GM19035 (cell line): Measurements from ENCODE around the gene MVP.
A peak's percentile ranks its signal among the peaks of the same experiment; 100 is the strongest.
"Not testable (repeated sequence)": the region's sequence is repeated elsewhere in the genome, so short reads cannot be mapped to it uniquely, and the experiment has no call there.

Experiments used
- ATAC-seq: cut with Tn5 transposase; IDR thresholded peaks from one replicate; pipeline ENCODE4 v1.9.1; 2021; ENCODE audit not compliant: unreplicated experiment

Gene MVP

DNA sequence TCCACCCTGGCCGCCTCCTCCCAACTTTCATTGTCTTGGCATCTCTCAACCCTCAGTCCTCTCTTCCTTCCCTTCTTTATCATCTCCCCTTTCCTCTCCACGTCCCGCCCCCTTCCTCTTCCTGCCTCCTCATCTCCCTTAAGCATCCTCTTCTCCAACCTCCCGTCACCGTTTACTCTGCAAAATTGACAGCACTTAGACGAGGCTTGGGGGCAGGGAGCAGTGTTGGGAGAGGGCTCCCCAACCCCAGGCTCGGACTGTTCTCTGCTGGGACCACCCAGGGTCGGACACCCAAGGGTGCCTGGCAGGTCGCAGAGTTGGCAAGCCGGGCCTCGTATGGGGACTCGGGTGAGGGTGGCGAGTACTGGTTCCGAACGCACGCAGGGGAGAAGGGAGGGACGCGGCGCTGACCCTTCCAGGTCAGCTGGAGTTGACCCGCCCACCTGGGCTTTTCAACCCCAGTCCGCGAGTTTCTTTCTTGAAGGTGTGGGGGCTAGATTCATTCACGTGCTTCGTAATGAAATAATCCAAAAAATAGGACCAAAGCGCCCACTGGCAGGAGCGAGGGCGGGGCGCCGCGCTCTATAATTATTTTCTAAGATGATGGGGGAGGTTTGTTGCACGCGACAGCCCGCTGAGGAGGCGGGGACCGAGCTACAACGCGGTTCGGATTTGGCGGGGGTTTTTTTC lies 5.1 kb upstream of the MVP start:
- no peak for ATAC-seq

DNA sequence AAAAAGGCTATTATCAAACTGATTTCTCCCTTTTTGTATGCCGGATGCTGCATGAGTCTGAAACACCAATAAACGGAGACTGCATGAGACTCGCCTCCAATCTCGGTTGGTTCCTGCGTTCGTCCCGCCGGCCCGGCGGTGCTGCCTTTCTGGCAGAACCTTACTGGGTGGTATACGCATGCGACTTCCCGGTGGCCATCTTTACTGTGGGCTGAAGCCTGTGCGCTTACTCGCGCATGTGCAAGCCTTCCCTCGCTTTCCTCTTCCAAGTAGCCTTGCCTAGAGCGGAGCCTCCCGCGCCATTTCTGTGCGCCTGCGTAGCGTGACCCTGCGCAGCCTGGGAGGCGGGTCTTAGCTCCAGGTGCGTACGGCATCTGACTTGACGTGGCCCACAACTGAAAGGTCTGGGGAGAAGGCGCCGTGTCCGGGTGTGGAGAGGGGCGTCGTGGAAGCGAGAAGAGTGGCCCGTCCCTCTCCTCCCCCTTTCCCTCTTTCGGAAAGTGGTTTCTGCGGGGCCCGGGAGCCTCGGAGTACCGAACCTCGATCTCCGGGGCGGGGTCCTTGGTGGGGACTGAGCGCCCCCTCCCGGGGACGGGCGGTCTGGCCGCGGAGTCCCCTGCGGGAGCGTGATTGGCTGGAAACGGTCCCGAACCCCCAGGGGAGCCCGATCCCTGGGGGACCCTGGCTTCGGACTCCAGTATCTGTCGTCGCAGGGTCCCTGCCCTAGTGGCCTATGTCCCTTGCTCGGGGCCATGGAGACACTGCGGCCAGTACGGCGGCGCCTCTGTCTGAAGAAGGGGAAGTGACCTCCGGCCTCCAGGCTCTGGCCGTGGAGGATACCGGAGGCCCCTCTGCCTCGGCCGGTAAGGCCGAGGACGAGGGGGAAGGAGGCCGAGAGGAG lies 4.2 kb upstream of the MVP start, which contains the start of gene PAGR1:
Gene PAGR1 (plus strand): TSS at position 360 of the 901 bp plus-strand sequence. CDS start 374 bp downstream, at position 734.
- ATAC-seq, result peak; percentile 57

DNA sequence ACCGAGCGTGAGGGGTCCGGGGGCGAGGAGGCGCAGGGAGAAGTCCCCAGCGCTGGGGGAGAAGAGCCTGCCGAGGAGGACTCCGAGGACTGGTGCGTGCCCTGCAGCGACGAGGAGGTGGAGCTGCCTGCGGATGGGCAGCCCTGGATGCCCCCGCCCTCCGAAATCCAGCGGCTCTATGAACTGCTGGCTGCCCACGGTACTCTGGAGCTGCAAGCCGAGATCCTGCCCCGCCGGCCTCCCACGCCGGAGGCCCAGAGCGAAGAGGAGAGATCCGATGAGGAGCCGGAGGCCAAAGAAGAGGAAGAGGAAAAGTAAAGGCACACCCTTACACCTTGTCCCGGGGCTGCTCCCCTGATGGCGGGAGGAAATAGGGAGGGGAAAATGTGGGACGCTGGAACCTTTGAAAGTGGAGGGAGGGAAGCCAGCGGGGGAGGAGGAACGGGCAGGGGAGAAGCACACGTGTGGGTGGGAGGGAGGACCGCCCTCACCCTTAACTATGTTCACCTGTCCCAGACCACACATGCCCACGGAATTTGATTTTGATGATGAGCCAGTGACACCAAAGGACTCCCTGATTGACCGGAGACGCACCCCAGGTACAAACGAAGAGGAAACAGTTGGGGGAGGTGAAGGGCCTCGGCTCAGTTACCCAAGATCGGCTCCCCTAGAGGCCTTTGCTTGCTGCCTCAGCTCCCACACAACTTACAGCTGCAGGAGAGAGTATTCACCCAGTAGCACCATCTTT lies 3.4 kb upstream of the MVP start:
- ATAC-seq, result peak; percentile 10

DNA sequence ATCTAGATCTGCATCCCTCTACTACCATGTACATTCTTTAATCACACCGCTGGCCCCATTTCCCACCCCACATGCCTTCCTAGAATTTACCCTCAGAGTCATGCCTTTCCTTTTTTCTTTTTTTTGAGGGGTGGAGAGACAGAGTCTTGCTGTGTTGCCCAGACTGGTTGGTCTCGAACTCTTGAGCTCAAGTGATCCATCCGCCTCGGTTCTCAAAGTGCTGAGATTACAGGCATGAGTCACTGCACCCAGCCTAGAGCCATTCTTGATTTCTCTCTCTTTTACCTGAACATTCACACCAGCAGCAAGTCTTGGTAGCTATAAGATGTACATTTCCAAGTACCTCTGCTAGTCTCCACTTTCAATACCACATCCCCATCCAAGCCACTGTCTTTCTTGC lies 2.2 kb upstream of the MVP start:
- ATAC-seq, result no peak

DNA sequence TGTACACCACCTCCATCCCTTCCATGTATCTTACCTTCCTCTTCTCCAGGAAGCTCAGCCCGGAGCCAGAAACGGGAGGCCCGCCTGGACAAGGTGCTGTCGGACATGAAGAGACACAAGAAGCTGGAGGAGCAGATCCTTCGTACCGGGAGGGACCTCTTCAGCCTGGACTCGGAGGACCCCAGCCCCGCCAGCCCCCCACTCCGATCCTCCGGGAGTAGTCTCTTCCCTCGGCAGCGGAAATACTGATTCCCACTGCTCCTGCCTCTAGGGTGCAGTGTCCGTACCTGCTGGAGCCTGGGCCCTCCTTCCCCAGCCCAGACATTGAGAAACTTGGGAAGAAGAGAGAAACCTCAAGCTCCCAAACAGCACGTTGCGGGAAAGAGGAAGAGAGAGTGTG lies 756 bp upstream of the MVP start:
- ATAC-seq, result no peak

DNA sequence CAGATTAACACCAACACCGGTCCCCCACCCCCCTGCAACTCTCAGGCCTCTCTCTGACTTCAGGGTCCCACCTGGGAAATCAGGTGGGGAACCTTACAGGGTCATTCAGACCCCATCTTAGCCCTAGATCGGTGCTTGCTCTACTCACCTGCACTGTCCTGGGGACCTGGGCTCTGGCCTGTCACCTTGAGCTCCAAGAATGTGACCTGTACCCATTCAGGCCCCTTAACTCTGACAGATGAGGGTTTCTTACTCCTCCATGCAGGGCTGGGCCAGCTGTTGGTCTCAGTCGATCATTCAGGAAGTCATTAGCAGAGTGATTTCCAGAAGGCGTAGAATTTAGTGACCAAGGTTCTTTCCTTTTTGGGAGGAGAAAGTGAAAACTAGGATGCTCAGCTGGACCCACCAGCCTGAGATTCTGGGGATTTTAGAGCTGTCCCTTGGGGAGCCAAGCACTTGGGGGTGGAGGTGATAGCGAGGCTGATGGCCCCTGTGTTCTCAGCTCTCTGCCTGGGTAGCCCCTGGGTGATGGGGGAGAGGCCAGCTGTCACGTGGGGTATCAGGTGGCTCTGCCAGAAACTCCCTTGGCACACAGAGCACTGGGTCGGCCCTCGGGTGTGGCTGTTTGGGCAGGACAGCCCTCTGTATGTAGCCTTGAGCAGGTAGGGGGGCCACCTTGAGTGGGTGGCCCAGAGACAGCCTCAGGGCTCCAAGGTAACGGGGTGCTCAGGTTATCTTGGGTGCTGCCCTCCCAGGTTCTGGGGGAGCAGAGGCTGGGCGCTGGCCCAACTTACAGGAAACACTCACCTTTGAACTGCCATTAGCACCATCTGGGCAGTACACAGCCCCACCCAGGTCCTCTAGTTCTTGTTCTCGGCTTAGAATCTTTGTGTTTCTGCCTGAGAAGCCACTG lies 724 bp downstream of the MVP start:
- peak; percentile 45 for ATAC-seq

DNA sequence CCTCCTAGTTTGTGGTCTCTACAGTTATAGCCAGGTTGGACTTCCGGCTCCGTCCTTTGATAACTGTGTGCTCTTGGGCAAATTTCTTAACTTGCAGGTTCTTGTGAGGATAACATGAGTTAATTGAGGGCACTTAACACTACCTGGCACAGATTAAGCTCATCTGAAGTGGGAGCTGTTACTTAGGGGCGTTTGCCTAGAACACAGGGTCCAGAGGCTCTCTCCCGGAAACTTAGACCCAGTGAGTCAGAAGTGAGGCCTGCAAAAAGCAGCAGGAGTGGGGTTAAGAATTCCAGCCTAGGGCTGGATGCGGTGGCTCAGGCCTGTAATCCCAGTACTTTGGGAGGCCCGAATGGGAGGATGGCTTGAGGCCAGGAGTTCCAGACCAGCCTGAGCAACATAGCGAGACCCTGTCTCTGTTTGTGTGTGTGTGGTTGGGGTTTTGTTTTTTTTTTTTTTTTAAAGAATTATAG lies 1.4 kb downstream of the MVP start:
- no peak for ATAC-seq

DNA sequence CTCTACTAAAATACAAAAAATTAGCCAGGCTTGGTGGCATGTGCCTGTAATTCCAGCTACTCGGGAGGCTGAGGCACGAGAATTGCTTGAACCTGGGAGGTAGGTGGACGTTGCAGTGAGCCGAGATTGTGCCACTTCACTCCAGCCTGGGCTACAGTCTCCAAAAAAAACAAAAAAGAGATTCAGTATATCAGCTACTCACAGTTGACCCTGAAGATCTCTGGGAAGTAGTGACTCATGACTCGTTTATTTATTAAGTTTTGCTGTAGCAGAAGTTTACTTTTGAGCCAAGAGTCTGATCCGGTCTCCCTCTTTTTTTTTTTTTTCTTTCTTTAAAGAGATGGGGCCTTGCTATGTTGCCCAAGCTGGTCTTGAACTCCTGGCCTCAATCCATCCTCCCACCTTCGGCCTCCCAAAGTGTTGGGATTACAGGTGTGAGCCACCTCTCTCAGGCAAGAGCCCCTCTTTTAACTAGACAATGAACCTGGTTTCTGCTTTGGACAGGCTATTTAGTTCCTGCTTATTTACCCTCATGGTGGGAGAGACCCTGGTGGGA lies 4.4 kb downstream of the MVP start:
- no peak for ATAC-seq

DNA sequence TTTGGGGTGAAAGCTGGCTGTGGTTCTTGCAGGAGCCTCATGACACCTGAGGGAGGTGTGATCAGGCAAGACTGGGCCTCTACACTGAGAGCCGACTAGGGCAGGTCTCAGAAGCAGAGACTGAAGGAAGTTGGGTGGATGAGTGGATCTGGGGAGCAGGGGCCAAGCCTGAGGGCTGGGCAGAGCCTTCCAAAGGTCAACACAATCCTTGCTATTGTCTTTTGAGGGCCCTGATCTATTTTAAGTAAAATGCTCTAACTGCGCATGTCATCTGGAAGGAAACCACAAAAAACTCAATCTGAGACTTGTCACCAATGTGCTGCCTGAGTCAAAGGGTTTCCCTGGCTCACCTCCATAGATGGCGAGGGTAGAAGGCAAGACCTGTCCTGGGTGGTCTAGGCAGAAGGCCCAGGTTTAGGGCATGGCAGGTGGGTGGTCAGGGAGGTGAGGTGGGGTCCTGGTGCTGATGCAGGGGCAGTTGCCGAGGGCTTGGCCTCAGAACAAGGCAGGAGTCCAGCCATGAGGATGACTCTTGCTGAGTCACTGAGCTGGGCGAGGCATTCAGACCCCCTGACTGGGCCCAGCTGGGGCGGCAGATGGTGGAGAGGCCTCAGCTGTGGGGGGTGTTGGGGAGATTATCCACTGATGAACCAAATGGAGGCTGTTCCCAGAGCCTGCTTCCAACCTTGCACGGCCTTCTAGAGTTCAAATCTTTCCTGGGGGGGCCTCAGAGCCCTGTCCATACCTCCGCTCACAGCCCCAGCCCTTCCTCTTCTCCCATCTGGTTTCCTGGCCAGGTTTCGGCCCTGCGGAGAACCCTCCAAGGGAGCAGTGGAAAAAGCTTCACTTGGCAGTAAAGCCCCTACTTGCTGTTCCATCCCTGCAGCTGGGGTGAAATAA lies 5.1 kb downstream of the MVP start:
- no peak for ATAC-seq

DNA sequence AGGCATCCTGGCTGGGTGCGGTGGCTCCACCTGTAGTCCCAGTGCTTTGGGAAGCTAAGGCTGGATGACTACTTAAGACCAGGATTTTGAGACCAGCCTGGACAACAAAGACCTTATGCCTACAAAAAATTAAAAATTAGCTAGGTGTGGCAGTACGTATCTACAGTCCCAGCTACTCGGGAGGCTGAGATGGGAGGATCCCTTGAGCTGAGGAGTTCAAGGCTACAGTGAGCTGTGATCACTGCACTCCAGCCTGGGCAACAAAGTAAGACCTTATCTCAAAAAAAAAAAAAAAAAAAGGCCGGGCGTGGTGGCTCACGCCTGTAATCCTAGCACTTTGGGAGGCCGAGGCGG lies 6.1 kb downstream of the MVP start:
- no peak for ATAC-seq

DNA sequence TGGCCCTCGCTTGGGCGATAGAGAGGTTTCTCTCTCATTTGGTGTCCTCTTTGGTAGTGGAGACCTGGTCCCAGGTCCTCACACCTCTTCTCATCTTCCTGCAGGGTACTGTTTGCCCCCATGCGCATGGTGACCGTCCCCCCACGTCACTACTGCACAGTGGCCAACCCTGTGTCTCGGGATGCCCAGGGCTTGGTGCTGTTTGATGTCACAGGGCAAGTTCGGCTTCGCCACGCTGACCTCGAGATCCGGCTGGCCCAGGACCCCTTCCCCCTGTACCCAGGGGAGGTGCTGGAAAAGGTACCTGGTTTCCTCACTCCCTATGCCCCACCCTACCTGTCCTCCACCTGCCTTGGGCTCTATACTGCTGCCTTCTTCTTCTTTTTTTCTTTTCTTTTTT lies 10.5 kb downstream of the MVP start:
- no peak for ATAC-seq

DNA sequence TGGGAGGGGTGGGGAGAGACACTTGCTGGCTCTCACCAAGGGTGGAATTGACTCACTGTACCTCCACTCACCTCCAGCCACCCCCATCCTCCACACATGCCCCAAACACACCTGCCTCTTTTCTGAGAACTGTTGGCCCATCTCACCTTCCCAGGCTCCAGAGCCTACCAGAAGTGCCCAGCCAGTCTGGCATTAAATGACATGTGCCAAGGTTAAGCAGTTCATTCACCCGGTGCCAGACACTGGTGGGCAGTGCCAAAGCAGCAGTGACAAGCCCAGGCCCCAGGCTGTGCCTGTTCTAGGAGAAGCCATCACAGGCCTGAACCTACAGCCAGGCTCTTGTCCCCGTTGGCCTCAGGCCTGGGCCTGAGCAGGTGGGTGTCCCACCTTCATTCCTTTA lies 11.2 kb downstream of the MVP start:
- no peak for ATAC-seq

DNA sequence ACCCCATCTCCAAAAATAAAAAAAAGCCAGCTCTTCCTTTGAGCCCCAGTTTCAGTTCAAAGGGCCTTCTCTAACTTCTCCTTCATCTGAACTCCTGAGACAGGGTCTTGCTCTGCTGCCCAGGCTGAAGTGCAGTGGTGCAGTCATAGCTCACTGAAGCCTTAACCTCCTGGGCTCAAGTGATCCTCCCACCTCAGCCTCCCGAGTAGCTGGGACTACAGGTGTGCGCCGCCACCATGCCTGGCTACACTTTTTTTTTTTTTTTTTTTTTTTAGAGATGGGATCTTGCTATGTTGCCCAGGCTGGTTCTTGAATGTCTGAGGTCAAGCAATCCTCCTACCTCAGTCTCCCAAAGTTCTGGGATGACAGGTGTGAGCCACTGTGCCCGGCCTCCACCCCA lies 13.0 kb downstream of the MVP start:
- ATAC-seq, result not testable (repeated sequence)

DNA sequence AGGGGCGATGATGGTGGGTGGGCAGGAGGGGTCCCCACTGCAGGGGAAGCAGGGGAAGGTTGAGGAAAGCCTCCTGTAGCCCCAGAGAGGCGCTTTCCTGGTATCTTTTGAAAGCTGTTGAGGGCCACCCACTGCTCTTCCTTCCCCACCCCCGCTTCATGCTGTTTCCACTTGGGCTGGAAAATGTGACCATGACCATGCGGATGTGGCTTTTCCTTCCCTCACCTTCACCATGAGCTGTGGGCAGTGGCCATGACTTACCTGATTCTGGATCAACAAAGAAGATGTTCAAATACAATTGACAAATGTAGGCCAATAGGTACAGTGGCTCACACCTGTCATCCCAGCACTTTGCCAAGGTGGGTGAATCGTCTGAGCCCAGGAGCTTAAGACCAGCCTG lies 13.8 kb downstream of the MVP start:
- ATAC-seq, result no peak

DNA sequence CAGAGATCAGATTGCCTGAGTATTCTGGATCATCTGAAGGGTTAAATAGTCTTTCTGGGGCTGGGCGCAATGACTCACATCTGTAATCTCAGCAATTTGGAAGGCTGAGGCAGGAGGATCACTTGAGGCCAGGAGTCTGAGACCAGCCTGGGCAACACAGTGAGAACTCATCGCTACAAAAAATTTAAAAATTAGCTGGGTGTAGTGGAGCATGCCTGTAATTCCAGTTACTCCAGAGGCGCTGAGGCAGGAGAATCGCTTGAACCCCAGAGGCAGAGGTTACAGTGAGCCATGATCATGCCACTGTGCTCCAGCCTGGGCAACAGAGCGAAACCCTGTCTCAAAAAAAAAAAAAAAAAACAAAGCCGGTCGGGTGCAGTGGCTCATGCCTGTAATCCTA lies 15.7 kb downstream of the MVP start:
- no peak for ATAC-seq

DNA sequence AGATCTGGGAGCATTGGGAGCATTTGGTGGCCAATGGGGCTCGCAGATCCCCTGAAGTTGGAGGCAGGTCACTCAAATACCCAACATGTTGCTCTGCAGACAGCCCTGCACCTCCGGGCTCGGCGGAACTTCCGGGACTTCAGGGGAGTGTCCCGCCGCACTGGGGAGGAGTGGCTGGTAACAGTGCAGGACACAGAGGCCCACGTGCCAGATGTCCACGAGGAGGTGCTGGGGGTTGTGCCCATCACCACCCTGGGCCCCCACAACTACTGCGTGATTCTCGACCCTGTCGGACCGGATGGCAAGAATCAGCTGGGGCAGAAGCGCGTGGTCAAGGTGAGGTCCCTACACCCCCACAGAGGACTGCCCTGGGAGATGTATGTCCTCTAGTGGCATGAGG lies 16.4 kb downstream of the MVP start:
- ATAC-seq, result no peak

DNA sequence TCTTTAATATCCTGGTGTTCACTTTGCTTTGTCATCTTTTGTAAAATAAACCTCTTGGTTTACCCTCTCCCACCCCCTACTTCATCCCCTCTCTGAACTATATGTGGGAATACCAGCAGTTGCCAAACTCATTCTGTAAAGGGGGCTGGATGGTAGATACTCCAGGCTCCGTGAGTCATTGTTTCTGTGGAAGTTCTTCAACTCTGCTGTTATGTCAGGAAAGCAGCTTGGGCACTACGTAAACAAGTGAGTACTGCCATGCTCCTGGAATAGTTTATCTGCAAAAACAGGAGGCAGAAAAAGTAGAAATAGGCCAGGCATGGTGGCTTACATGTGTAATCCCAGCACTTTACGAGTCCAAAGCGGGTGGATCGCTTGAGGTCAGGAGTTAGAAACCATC lies 17.6 kb downstream of the MVP start:
- ATAC-seq, result no peak

DNA sequence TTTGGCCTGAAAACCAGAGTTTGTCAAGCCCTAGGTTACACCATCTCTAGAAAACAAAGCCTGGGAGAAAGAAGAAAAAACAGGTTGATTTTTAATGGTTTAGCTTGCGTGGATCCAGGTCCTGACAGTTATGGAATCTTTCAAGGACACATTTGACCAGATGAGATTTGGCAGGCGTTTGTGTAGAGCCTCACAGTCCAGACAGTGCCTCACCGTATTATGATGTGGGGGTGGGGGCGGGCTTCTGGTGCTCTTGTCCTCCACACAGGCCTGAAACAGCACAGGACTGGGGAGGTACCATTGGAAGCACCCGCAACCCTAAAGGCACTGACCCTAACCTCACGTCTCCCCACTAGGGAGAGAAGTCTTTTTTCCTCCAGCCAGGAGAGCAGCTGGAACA lies 19.6 kb downstream of the MVP start:
- ATAC-seq, result no peak

DNA sequence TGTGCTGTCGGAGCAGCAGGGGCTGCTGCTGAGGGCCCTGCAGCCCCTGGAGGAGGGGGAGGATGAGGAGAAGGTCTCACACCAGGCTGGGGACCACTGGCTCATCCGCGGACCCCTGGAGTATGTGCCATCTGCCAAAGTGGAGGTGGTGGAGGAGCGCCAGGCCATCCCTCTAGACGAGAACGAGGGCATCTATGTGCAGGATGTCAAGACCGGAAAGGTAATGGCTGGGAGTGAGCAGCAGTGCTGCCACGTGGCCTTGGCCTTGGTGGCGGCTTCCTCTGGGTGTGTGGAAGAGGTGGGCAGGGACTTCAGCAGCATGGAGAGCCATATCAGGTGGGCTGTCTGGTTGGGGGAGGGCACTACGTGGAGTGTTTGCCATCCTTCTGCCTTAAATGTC lies 20.0 kb downstream of the MVP start:
- ATAC-seq, result no peak
